Common myeloid progenitor, CD34-positive (primary cell): Measurements from ENCODE around the gene RPGR.

Experiments
- CTCF ChIA-PET: fragments of 350-600 bp; sonication (Branson Sonifier 250); formaldehyde crosslinking; loops from one replicate; lab custom pipeline; 2021; ENCODE audit warnings: antibody characterized with exemption; lab: Charles Lee
- POLR2A ChIA-PET: fragments of 350-600 bp; sonication (Branson Sonifier 250); formaldehyde crosslinking; loops from one replicate; lab custom pipeline; 2021; ENCODE audit warnings: antibody characterized with exemption; lab: Charles Lee
- DNase-seq, 3 donors: peaks; one replicate each; pipeline versions ENCODE4 v3.0.0 to v3.0.0-alpha.2; 2013
- H3K27ac ChIP-seq, 2 experiments: 1 replicate in 1 of 2; 2 replicates in 1 of 2; pipeline ENCODE4 v1.7.0; 2013; ENCODE audit warnings: inconsistent platforms in 2 of 2, low read length in 2 of 2, mild to moderate bottlenecking in 2 of 2, low read depth in 1 of 2, moderate library complexity in 1 of 2; ENCODE audit not compliant: severe bottlenecking in 2 of 2, insufficient read depth in 1 of 2, poor library complexity in 1 of 2
- H3K27me3 ChIP-seq, 5 experiments: replicated peaks in 2 of 5; 1 replicate in 3 of 5; 2 replicates in 2 of 5; pipeline versions ENCODE4 v1.6.1 to v1.7.0; 2013; ENCODE audit warnings: low read length in 4 of 5, mild to moderate bottlenecking in 2 of 5, moderate library complexity in 2 of 5, inconsistent platforms in 1 of 5; ENCODE audit not compliant: insufficient read depth in 5 of 5, control insufficient read depth in 4 of 5
- H3K36me3 ChIP-seq, 4 experiments: 1 replicate in 2 of 4; 2 replicates in 2 of 4; pipeline versions ENCODE4 v1.6.1 to v1.7.0; 2013; ENCODE audit warnings: low read length in 3 of 4, control low read depth in 1 of 4, mild to moderate bottlenecking in 1 of 4; ENCODE audit not compliant: control insufficient read depth in 4 of 4, insufficient read depth in 4 of 4
- H3K4me1 ChIP-seq, 4 experiments: 1 replicate in 3 of 4; 2 replicates in 1 of 4; pipeline versions ENCODE4 v1.6.1 to v1.7.1; 2013; ENCODE audit warnings: low read length in 3 of 4, mild to moderate bottlenecking in 3 of 4, control low read depth in 1 of 4, inconsistent platforms in 1 of 4, moderate library complexity in 1 of 4; ENCODE audit not compliant: control insufficient read depth in 4 of 4, insufficient read depth in 4 of 4; ENCODE audit errors: control extremely low read depth in 1 of 4
- H3K4me3 ChIP-seq, 7 experiments: 1 replicate in 4 of 7; 2 replicates in 3 of 7; pipeline versions ENCODE4 v1.5.1 to v1.7.0; 2013; ENCODE audit warnings: mild to moderate bottlenecking in 7 of 7, low read length in 6 of 7, moderate library complexity in 6 of 7, inconsistent platforms in 2 of 7, low read depth in 2 of 7, control low read depth in 1 of 7; ENCODE audit not compliant: insufficient read depth in 4 of 7, control insufficient read depth in 1 of 7; ENCODE audit errors: extremely low read depth in 1 of 7
- H3K9me3 ChIP-seq, 5 experiments: 1 replicate in 4 of 5; 2 replicates in 1 of 5; pipeline versions ENCODE4 v1.6.1 to v1.7.1; 2013; ENCODE audit warnings: low read length in 4 of 5, mild to moderate bottlenecking in 2 of 5, inconsistent platforms in 1 of 5, low read depth in 1 of 5, moderate library complexity in 1 of 5; ENCODE audit not compliant: control insufficient read depth in 4 of 5, insufficient read depth in 2 of 5; ENCODE audit errors: control extremely low read depth in 1 of 5
- WGBS: methylation state at CpG from one replicate; pipeline ENCODE4 v1.1.5; 2013; ENCODE audit not compliant: insufficient coverage; 5-methylcytosine and 5-hydroxymethylcytosine counted together

Gene RPGR

GRCh38 chrX:38346150-38346549 is 18.8 kb upstream of the RPGR start:
- no CpG with 5 or more reads among the region's 5 CpGs for WGBS
- Histone ChIP-seq H3K4me3 (no peak overlapping the region), H3K9me3 (no peaks in the 10 kb centered on the region), H3K4me1 (peaks cover 0 to 2% (median 0%) of the 10 kb centered on the region in 4 experiments), H3K27ac (no peak overlapping the region), H3K36me3 (no peaks in the 10 kb centered on the region), H3K27me3 (peaks cover 0 to 2% (median 0%) of the 10 kb centered on the region in 5 experiments)
- ChIA-PET CTCF (no interaction called here), POLR2A (no interaction called here)
- no peak for DNase-seq

GRCh38 chrX:38342853-38343778 is 15.8 kb upstream of the RPGR start:
- ChIA-PET POLR2A (no interaction called here), CTCF (interaction anchor here (1.1 kb wide), 1 partner anchor 15 kb away, joined by 3 read pairs; no protein-coding TSS in a partner anchor)
- no peak overlapping the region for H3K4me3 ChIP-seq
- H3K4me1 ChIP-seq = peaks cover 0 to 2% (median 0%) of the 10 kb centered on the region in 4 experiments
- no peaks in the 10 kb centered on the region for H3K27me3 ChIP-seq
- H3K9me3 ChIP-seq = no peaks in the 10 kb centered on the region
- 57% methylated on average over 1 of the region's 2 CpGs for WGBS
- H3K36me3 ChIP-seq = no peaks in the 10 kb centered on the region
- DNase-seq = no peak
- H3K27ac ChIP-seq = no peak overlapping the region

GRCh38 chrX:38341442-38341841 is 14.1 kb upstream of the RPGR start:
- H3K4me1 ChIP-seq = peaks cover 0 to 5% (median 3%) of the 10 kb centered on the region in 4 experiments
- H3K4me3 ChIP-seq = no peak overlapping the region
- H3K9me3 ChIP-seq = no peaks in the 10 kb centered on the region
- ChIA-PET CTCF (no interaction called here), POLR2A (no interaction called here)
- 63% methylated on average over 1 of the region's 3 CpGs for WGBS
- no peaks in the 10 kb centered on the region for H3K27me3 ChIP-seq
- no peak for DNase-seq
- H3K36me3 ChIP-seq = no peaks in the 10 kb centered on the region
- H3K27ac ChIP-seq = no peak overlapping the region

- ChIA-PET POLR2A (no interaction called here), CTCF (interaction anchor here (0.6 to 2.1 kb wide), 2 partner anchors 10 to 343 kb away, joined by 3 to 7 read pairs; partner anchors contain the start of gene RPGR)
- Histone ChIP-seq H3K4me1 (peaks cover 0 to 8% (median 5%) of the 10 kb centered on the region in 4 experiments), H3K4me3 (no peak overlapping the region), H3K27ac (no peak overlapping the region), H3K9me3 (no peaks in the 10 kb centered on the region), H3K36me3 (no peaks in the 10 kb centered on the region), H3K27me3 (no peaks in the 10 kb centered on the region)
- WGBS = 33% methylated on average over 3 of the region's 5 CpGs
- DNase-seq = peak; percentile 21 to 63 (median 49)
Observed at GRCh38 chrX:38336538-38337240, 9.4 kb upstream of the RPGR start.

GRCh38 chrX:38335382-38335781 is 8.1 kb upstream of the RPGR start:
- H3K27me3 ChIP-seq = no peaks in the 10 kb centered on the region
- CTCF ChIA-PET = interaction anchor here (1.0 to 2.1 kb wide), 4 partner anchors 8 to 321 kb away, joined by 3 to 7 read pairs (median 3); partner anchors contain the start of gene RPGR
- no peaks in the 10 kb centered on the region for H3K9me3 ChIP-seq
- no peak overlapping the region for H3K4me3 ChIP-seq
- peaks cover 0 to 8% (median 5%) of the 10 kb centered on the region in 4 experiments for H3K4me1 ChIP-seq
- POLR2A ChIA-PET = interaction anchor here (0.6 kb wide), 1 partner anchor 17 kb away, joined by 3 read pairs; the partner anchor contains the start of gene OTC
- no peak for DNase-seq
- no peaks in the 10 kb centered on the region for H3K36me3 ChIP-seq
- no peak overlapping the region for H3K27ac ChIP-seq

- Histone ChIP-seq H3K36me3 (no peaks in the 10 kb centered on the region), H3K27ac (no peak overlapping the region), H3K9me3 (peaks cover 0 to under 1% (median 0%) of the 10 kb centered on the region in 5 experiments), H3K4me1 (peaks cover 5 to 13% (median 8%) of the 10 kb centered on the region in 4 experiments), H3K27me3 (no peaks in the 10 kb centered on the region), H3K4me3 (no peak overlapping the region)
- DNase-seq = no peak
- CTCF ChIA-PET = no interaction called here
- POLR2A ChIA-PET = no interaction called here
Observed at GRCh38 chrX:38332505-38332904, 5.2 kb upstream of the RPGR start.
